ENCODE data around the gene UBB. TPM values are rescaled to one million over a fixed set of nuclear protein-coding genes. Genes with fewer than 3 reads are reported as not detected.
A peak's percentile ranks its signal among the peaks of the same experiment; 100 is the strongest.
"Not testable (repeated sequence)": the region's sequence is repeated elsewhere in the genome, so short reads cannot be mapped to it uniquely, and the experiment has no call there.

UBB gene
- total RNA-seq, 4 donors from 2014 or later, result 679 to 1,195 (median 826) TPM

DNA sequence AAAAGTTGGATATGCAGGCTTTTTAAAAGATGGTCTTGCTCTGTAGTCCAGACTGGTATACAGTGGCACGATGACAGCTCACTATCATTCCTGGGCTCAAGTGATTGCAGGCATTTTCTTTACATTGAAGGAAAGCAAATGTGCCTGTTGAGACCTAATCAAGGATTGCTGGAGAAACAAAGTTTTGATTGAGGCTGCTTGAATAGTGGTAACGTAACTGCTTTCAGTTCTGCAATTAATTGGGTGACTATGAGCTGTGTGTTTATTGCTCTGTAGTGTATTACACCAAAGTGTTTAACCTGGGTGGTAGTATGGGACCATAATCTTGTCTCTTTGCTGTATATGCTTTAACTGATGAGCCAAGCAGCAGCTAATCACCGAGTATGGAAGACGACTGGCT is 2.3 kb downstream of the UBB start:
- ATAC-seq (ENCODE audit: low FRiP score), result no peak
- TF ChIP-seq, protein P1, sequence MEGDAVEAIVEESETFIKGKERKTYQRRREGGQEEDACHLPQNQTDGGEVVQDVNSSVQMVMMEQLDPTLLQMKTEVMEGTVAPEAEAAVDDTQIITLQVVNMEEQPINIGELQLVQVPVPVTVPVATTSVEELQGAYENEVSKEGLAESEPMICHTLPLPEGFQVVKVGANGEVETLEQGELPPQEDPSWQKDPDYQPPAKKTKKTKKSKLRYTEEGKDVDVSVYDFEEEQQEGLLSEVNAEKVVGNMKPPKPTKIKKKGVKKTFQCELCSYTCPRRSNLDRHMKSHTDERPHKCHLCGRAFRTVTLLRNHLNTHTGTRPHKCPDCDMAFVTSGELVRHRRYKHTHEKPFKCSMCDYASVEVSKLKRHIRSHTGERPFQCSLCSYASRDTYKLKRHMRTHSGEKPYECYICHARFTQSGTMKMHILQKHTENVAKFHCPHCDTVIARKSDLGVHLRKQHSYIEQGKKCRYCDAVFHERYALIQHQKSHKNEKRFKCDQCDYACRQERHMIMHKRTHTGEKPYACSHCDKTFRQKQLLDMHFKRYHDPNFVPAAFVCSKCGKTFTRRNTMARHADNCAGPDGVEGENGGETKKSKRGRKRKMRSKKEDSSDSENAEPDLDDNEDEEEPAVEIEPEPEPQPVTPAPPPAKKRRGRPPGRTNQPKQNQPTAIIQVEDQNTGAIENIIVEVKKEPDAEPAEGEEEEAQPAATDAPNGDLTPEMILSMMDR (IDR thresholded peaks at IDR 0.05), result no peak
- no peak for DNase-seq (ENCODE audit: low spot score)

DNA sequence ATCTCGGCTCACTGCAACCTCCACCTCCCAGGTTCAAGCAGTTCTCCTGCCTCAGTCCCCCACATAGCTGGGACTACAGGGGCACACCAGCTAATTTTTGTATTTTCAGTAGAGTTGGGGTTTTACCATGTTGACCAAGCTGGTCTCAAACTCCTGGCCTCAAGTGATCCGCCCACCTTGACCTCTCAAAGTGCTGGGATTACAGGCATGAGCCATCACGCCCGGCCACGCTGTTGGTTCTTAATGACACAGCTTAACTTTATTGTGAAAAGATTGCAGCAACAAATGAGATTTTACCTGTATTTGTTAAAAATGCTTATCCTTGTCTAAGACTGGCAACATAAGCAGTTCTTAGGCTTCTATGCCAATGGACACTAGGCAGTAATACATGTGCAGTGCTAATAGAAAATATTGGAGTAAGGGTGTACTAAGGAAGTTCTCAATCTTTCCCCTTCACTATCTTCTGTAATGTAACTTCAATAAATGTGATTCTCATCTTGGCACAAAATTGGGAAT is 2.9 kb downstream of the UBB start:
- no peak for DNase-seq (ENCODE audit: low spot score)

DNA sequence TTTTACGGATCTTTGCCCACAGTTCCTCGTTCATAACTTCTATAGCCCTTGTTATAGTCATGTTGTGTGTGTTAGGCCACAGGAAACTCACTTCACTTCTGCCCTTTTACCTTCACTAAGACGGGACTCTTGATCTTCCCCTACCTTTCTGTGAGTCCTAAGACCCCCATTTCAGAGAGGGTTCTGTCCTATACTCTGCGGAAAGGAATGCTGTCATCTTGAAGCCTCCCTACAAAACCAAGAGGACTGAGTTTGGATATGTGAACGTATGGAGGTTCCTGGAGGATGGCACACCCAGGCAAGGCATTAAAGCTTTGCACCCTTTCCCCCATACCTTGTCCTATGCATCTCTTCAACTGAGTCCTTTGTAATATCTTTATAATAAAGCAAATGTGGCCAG is 3.7 kb downstream of the UBB start:
- TF ChIP-seq, protein P1 (IDR thresholded peaks at IDR 0.05), result no peak
- DNase-seq (ENCODE audit: low spot score) (no peak), ATAC-seq (ENCODE audit: low FRiP score) (no peak)

More for the DNA sequence above, 2.9 kb downstream of the UBB start:
- ATAC-seq (ENCODE audit: low FRiP score), result no peak
- TF ChIP-seq, protein P1 (IDR thresholded peaks at IDR 0.05), result no peak

DNA sequence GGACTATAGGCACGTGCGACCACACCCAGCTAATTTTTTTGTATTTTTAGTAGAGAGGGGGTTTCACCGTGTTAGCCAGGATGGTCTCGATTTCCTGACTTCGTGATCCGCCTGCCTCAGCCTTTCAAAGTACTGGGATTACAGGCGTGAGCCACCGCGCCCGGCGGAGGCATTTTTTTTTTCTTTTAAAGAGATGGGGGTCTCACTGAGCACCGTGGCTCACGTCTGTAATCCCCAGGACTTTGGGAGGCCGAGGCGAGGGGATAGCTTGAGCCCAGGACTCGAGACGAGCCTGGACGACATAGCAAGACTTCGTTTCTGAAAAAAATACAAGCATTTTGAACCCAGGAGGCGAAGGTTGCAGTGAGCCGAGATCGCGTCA is 5.2 kb downstream of the UBB start:
- not testable (repeated sequence) for DNase-seq (ENCODE audit: low spot score); ATAC-seq (ENCODE audit: low FRiP score)

DNA sequence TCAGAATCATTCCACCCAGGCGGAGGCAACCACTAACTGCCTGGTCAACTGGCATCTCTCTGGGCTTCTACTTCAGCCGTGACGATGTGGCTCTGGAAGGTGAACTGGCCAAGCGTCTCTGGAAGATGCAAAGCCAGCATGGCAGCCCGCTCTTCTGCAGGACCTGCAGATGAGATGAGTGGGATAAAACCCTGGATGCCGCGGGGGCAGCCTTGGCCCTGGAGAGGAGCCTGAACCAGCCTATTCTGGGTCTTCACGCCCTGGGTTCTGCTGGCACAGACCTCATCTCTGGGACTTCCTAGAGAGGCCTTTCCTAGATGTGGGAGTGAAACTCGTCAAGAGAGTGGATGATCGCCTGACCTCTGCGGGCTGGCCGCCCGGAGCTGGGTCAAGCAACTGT is 10.6 kb downstream of the UBB start:
- DNase-seq (ENCODE audit: low spot score) (no peak), ATAC-seq (ENCODE audit: low FRiP score) (no peak)
- TF ChIP-seq, protein P1 (IDR thresholded peaks at IDR 0.05), result no peak

DNA sequence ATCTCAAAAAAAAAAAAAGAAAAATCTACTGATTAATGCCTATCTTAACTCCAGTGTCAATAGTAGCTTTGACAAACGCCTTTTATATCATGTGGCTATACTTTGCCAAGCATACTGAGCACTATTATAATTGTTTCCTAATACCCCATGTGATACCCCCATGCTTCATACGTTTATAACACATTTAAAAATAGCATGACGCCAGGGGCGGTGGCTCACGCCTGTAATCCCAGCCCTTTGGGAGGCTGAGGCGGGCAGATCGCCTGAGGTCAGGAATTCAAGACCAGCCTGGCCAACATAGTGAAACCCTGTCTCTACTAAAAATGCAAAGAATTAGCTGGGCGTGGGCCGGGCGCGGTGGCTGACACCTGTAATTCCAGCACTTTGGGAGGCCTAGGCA is 11.6 kb downstream of the UBB start:
- DNase-seq (ENCODE audit: low spot score); ATAC-seq (ENCODE audit: low FRiP score): not testable (repeated sequence)

DNA sequence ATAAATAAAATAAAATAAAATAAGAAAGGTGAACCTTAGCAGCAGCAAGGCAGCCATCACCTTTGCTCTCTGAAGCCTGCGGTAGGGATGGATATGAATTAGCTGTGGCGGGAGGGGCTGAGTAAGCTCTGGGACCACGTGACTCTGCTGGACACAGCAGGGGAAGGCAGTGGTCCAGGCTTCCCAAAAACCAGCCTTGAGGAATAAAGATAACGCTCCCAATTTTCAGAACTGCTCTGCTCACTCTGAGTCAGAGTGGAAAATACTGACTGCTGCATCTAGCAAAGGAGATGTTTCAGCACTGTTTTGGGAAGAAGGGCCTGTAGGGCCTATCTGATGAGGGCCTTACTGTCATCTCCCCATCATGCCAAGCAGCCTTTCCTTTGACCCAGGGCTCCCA is 15.0 kb downstream of the UBB start:
- not testable (repeated sequence) for DNase-seq (ENCODE audit: low spot score)
- peak; percentile 53 for ATAC-seq (ENCODE audit: low FRiP score)

DNA sequence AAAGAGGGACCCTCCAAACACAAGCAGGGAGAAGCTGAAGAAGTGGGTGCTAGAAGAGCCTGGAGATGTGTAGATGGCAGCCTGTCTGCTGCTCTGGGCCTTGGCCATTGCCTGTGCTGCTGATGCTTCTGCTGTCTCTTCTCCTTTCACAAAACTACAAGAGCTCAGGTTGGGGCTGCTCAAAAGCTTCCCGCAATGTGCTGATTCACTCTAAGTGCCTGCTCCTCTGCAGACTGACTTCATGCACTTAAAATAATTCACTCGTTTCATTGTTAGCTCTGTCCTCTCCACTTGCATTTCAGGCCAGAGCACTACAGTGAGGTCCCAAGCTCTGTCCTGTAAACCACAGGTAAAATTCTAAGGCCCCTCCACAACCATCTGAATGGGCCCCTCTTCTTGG is 15.8 kb downstream of the UBB start:
- ATAC-seq (ENCODE audit: low FRiP score); DNase-seq (ENCODE audit: low spot score): not testable (repeated sequence)

DNA sequence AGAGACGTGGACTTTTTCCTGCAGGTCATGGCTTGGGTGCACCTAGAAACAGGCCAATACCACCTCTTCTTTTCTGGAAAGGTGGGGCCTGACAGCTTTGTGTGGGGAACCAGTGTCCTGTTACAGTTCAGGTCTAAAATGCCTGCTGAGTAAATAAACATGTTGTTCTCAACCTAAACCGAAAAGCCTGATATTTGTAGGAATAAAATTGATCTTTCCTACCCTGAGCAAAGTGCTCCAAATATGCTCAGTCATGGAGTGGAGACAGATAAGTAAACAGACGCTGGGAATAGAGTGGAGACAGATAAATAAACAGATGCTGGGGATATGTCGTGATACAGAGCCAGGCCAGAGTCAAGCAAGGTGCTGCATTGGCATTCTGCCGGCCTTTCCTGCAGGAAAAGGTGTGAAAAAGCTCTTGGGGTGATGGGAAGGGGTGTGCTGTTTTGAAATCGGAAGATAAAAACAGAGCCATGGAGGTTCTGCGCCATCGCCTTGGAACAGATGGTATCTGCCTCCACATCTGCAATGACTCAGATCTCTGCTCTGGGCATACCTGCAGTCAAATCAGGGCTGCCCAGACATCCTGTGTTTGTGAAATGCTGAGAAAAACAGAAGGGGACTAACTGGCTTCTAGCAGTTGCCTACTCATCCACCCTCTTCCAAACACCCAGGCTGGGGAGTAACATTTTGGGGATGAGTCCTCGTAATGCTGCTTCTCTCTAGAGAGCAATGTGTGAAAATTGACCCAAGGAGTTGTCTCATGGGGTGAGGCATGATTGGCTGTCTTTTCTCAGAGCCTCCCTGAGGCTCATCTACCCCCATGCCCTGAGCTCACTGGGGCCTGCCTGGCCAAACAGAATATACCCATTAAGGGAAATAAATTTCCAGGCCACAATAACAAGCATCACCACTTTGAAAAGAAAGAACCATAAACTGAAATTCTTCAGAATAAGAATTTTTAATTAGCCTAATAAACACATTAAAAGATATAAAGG is 17.7 kb downstream of the UBB start:
- ATAC-seq (ENCODE audit: low FRiP score) (peak; percentile 28), DNase-seq (ENCODE audit: low spot score) (no peak)
- TF ChIP-seq, protein P1 (IDR thresholded peaks at IDR 0.05), result no peak

DNA sequence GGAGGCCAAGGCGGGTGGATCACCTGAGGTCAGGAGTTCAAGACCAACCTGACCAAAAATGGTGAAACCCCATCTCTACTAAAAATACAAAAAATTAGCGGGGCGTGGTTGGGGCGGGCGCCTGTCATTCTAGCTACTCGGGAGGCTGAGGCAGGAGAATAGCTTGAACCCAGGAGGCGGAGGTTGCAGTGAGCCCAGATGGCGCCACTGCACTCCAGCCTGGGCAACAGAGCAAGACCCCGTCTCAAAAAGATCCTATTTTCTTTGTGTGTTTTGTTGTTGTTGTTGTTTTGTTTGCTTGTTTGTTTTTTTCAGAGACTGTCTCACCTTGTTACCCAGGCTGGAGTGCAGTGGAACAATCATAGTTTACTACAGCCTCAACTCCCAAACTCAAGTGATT is 23.0 kb downstream of the UBB start:
- not testable (repeated sequence) for ATAC-seq (ENCODE audit: low FRiP score); DNase-seq (ENCODE audit: low spot score)
